ENCODE data around the gene BRD4. TPM values are rescaled to one million over a fixed set of nuclear protein-coding genes. Genes with fewer than 3 reads are reported as not detected.

The BRD4 gene
- total RNA-seq, 1 experiment from 2014 or later, result 144 TPM

DNA sequence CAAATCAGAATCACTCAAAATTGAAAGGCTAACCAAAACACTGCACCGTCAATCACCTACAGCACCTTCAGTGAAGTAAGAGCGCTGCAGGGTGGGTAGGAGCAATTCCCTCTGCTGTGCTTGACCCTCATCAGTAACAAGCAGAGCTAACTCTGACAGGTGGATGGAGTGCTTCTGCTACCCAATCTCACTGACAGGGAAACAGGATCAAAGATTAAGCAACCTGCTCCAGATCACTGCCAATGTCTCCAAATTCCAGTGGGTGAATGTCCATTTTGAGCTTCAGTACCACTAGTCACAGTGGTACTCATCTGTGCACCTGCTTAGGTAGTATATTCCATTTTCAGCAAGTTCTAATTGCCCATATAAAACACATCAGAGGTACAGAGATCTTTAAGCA lies 25.2 kb downstream of the BRD4 start:
- Histone ChIP-seq H2BK5ac (ENCODE audit: insufficient read length, low read length) (no peak overlapping the region), H3K27me3 (ENCODE audit: insufficient read depth, low read length) (no peaks in the 10 kb centered on the region), H3K23me2 (ENCODE audit: insufficient read length, low read depth, low read length, poor library complexity, severe bottlenecking) (no peaks in the 10 kb centered on the region), H4K20me1 (ENCODE audit: control insufficient read depth, insufficient read depth, insufficient read length) (peaks cover 4% of the 10 kb centered on the region), H2AK5ac (ENCODE audit: insufficient read length, low read length) (no peak overlapping the region), H3K79me2 (ENCODE audit: insufficient read depth, low read length) (peaks cover 86% of the 10 kb centered on the region), H3K4ac (ENCODE audit: low read depth, low read length) (no peak overlapping the region), H3K14ac (ENCODE audit: insufficient read depth, low read length) (no peak overlapping the region), H2BK15ac (ENCODE audit: low read depth, low read length) (no peak overlapping the region), H3T11ph (ENCODE audit: low read length) (no peak overlapping the region), H3K56ac (ENCODE audit: insufficient read length, low read depth, low read length) (no peak overlapping the region), H3K27ac (ENCODE audit: insufficient read length, low read depth, low read length) (no peak overlapping the region), H2AFZ (ENCODE audit: low read length) (no peak overlapping the region), H3K9me3 (ENCODE audit: control insufficient read depth, low read depth, low read length) (no peaks in the 10 kb centered on the region), H3K9ac (ENCODE audit: extremely low read depth, insufficient read length, low read length) (no peak overlapping the region), H3K18ac (ENCODE audit: insufficient read length, low read depth, low read length) (no peak overlapping the region), H4K8ac (replicated peaks; ENCODE audit: insufficient read length, low read depth, low read length) (no peak overlapping the region), H4K91ac (ENCODE audit: insufficient read length, low read depth, low read length) (no peak overlapping the region), H2BK12ac (ENCODE audit: insufficient read length, low read depth, low read length) (no peak overlapping the region), H3K4me1 (ENCODE audit: insufficient read depth, low read length) (peaks cover 3% of the 10 kb centered on the region; the same call in 1 of the 2 replicates), H2BK120ac (ENCODE audit: low read depth, low read length, poor library complexity, severe bottlenecking) (no peak overlapping the region), H3K79me1 (ENCODE audit: insufficient read depth, low read depth, low read length, poor library complexity, severe bottlenecking) (peaks cover 11% of the 10 kb centered on the region), H2BK20ac (ENCODE audit: low read depth, low read length, poor library complexity, severe bottlenecking) (no peak overlapping the region), H3K4me2 (ENCODE audit: insufficient read depth, insufficient read length, low read length) (no peak overlapping the region), H4K5ac (ENCODE audit: insufficient read length, low read depth, low read length) (no peak overlapping the region), H3K23ac (ENCODE audit: insufficient read length, low read depth, low read length) (no peak overlapping the region)
- H3K4me3 Mint-ChIP-seq, result no peak overlapping the region
- no peak for DNase-seq
- no peaks in the 10 kb centered on the region for H3K27me3 Mint-ChIP-seq (ENCODE audit: low read depth)
- no peak overlapping the region for H3K27ac Mint-ChIP-seq
- TF ChIP-seq, protein P1, sequence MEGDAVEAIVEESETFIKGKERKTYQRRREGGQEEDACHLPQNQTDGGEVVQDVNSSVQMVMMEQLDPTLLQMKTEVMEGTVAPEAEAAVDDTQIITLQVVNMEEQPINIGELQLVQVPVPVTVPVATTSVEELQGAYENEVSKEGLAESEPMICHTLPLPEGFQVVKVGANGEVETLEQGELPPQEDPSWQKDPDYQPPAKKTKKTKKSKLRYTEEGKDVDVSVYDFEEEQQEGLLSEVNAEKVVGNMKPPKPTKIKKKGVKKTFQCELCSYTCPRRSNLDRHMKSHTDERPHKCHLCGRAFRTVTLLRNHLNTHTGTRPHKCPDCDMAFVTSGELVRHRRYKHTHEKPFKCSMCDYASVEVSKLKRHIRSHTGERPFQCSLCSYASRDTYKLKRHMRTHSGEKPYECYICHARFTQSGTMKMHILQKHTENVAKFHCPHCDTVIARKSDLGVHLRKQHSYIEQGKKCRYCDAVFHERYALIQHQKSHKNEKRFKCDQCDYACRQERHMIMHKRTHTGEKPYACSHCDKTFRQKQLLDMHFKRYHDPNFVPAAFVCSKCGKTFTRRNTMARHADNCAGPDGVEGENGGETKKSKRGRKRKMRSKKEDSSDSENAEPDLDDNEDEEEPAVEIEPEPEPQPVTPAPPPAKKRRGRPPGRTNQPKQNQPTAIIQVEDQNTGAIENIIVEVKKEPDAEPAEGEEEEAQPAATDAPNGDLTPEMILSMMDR (conservative IDR thresholded peaks at IDR 0.05), result no peak
- no CpG with 5 or more reads among the region's 2 CpGs for WGBS (ENCODE audit: extremely low coverage, insufficient read length, low lambda C conversion rate)
- peaks cover 8 to 44% of the 10 kb centered on the region in 2 experiments for H3K4me1 Mint-ChIP-seq
- peaks cover 0 to 17% (median 12%) of the 10 kb centered on the region in 3 experiments for H3K36me3 Mint-ChIP-seq (ENCODE audit: insufficient read depth in 1 of 3, low read depth in 3 of 3)
- H3K9me3 Mint-ChIP-seq, result peaks cover 0 to 3% of the 10 kb centered on the region in 2 experiments; a peak in 1 of 5 replicates
